ENCODE data around the gene ING1.
A peak's percentile ranks its signal among the peaks of the same experiment; 100 is the strongest.
"Not testable (repeated sequence)": the region's sequence is repeated elsewhere in the genome, so short reads cannot be mapped to it uniquely, and the experiment has no call there.

The ING1 gene

DNA sequence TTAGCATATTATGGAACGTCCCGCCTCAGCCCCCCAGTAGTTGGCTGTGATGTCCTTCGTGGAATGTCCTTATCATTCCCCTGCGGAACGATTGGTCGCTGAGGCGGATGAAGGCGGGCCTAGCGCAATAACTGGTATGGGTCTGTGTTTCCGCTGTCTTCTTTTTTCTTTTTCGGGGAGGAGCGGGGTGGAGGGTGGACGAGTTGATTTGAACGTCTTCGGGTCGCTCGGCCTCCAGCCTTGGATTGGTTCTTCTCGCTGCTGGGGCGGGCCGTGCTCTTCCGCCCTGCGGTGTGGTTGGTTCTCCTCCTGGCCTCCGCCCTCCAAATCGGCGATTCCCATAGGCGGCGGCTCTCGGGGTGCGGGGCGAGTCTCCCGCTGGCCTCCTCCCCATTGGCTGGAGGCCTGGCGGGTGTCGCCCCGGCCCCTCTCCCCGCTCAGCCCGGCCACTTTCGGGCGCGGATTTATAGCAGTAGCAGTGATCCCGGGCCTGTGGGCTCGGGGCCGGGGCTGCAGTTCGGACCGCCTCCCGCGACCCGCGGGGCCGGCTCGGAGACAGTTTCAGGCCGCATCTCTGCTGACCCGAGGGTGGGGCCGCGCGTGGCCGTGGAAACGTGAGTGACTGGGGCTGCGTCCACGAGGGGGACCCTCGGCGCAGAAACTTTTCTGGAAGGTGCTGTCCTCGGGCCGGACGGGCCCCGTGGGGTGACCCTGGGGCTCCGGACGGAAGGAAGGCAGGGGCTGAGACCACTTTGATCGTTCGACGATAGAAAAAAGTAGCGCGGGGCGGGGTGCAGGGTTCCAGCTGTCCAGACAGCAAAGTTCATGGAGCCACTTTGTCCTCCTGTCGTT, 2.1 kb downstream of the ING1 start:
- peak; percentile 99 for DNase-seq (ENCODE audit: low spot score)

DNA sequence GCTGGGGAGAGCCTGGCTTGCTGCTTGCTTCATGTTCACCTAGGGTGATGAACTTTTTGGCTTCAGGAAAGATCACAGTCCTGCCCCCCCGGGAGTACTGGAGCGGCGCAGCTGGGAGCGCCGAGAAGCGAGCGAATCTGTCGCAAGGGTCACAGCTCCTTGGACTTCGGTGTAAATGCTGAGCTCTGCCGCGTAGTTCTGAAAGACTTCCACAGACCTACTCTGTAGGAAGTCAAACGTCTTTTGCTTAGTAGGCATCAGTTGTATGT, 2.7 kb downstream of the ING1 start:
- DNase-seq (ENCODE audit: low spot score): no peak

DNA sequence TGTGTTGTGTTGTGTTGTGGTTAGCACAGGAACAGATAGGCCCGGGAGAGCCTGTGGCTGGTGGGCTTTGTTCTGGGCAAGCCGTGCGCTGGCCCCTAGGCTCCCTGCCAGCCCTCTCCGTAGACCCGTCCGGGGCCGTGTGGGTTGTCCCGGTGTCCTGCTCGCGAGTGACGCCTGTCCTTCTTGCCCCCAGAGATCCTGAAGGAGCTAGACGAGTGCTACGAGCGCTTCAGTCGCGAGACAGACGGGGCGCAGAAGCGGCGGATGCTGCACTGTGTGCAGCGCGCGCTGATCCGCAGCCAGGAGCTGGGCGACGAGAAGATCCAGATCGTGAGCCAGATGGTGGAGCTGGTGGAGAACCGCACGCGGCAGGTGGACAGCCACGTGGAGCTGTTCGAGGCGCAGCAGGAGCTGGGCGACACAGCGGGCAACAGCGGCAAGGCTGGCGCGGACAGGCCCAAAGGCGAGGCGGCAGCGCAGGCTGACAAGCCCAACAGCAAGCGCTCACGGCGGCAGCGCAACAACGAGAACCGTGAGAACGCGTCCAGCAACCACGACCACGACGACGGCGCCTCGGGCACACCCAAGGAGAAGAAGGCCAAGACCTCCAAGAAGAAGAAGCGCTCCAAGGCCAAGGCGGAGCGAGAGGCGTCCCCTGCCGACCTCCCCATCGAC, 5.7 kb downstream of the ING1 start:
- DNase-seq (ENCODE audit: low spot score): no peak

DNA sequence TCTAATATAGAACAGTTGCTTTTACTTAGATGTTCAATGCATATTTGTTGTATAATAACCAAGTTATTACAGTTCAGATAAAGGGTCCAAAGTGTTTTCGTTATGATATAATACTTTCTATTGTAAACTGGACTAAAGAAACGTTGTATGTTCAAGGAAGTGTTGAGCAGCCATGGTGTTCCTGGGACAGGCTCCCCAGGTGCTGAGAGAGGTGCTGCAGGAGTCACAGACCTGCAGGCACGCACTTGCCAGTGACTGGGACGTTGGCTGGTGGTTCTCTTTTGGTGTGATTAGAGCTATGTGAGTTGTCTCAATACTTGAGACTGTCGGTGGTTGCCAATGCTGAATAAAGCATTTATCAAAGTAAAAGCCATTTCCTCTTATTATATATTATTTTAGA, 9.5 kb downstream of the ING1 start:
- no peak for DNase-seq (ENCODE audit: low spot score)

DNA sequence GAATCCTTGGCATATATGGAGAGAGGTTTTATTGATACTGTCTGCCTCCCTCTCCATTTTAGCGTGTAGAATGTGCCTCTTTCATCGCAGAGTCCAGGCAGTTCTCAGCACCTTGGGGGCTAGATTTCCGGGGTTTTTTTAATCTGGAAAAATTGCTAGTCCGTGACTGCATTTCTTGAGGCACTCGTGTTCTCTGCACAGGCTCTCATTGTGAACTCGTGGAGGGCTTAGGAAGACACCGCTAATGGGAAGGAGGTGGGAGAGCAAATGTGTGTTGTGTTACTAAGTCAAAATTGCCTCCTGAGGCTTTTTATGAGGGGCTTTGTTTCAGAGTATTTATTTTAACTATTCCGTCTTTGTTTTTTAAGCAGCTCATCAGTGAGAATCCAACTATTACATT, 10.1 kb downstream of the ING1 start:
- DNase-seq (ENCODE audit: low spot score): no peak

DNA sequence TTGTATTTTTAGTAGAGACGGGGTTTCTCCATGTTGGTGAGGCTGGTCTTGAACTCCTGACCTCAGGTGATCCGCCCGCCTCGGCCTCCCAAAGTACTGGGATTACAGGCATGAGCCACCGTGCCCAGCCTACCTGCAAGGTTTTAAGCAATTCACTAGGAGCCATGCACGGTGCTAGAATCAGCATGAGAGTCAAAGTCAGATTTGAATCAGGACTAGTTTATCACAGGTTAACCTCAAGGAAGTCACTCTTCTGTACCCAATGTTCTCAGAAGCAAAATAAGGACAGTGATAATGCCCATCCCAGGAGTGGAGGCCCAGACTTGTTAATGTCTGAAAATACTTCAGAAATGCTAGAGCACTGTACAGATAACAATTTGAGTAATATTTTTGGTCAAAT, 12.7 kb downstream of the ING1 start:
- not testable (repeated sequence) for DNase-seq (ENCODE audit: low spot score)

DNA sequence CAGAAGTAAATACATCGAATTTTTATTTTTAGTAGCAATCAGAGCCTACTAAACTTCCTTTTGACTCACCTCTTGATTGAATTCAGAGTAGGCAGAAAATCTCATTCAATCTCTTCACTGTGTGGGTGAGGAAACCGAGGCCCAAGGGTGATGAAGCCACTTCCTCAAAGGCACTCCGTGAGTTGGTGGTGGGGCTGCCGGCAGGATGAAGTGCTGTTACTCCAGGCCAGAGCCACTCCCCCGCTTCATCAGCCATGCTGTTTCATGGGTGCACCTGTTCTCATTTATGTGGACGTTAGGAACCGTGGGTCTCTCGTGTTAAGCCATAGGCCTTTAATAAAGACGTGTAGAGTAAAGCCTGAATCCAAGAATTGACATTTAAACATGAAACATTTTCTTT, 13.2 kb downstream of the ING1 start:
- peak; percentile 63 for DNase-seq (ENCODE audit: low spot score)

DNA sequence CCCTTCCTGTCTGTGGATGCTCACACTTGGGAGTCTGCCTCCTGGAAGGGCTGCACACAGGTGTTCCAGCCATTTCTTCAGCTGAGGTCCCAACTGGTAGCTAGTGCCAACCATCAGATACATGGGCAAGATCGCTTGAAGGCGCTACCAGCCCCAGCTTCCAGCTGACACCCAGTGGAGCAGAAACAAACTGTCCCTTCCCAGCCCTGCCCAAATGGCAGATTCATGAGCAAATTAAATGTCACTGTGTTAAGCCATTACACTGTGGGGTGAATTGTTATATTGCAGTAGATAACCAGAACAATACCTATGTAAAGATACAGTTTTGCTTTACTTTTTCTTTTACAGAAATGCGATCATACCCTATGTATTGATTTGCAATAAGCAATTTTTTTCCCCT, 17.6 kb downstream of the ING1 start:
- DNase-seq (ENCODE audit: low spot score): no peak

DNA sequence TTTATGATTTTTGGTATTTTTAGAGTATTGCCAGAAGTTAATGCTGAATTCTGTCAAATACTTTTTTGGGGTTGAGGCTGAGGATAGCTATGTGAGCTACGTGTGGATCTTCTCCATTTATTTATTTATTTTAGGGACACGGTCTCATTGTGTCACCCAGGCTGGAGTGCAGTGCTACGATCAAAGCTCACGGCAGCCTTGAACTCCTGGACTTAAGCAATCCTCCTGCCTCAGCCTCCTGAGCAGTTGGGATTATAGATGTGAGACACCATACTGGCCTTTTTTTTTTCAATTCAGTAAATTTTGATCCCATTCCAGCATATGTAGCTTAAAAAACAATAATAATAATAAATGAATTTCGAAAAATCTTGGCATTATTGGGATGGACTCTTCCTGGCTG, 21.1 kb downstream of the ING1 start:
- DNase-seq (ENCODE audit: low spot score): no peak

DNA sequence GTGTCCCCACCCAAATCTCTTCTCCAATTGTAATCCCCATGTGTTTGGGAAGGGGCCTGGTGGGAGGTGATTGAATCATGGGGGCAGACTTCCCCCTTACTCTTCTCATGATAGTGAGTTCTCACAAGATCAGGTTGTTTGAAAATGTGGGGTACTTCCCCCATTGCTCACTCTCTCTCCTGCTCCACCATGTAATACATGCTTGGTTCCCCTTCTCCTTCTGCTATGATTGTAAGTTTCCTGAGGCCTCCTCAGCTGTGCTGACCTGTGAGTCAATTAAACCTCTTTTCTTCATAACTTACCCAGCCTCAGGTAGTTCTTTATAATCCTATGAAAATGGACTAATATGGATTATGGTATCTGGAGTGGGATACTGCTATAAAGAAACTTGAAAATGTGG, 24.1 kb downstream of the ING1 start:
- no peak for DNase-seq (ENCODE audit: low spot score)

DNA sequence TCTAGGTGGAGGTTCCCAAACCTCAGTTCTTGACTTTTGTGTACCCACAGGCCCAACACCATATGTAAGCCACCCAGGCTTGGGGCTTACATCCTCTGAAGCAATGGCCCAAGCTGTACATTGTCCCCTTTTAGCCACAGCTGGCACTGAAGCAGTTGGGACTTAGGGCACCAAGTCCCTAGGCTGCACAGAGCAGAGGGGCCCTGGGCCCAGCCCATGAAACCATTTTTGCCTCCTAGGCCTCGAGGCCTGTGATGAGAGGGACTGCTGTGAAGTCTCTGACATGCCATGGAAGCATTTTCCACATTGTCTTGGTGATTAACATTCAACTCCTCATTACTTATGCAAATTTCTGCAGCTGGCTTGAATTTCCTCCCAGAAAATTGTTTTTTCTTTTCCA, 30.2 kb downstream of the ING1 start:
- DNase-seq (ENCODE audit: low spot score): no peak

DNA sequence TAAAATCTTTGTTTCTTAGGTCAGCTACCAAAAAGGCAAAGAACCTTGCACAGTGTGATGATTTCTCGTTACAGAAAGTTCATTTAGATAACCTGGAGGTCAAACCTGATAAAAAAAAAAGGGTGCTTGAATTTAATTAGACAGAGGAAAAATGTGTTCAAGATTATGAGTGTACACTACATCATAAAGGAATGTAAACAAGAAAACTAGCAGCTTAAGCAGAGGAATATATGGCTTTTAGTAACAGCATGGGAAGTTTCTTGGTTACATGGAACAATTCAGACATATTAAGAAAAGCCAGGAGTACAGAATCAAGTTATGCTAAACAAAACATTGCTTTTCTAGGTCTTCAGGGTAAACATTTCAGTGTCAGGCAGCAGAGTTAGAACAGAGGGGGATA, 32.9 kb downstream of the ING1 start:
- no peak for DNase-seq (ENCODE audit: low spot score)

DNA sequence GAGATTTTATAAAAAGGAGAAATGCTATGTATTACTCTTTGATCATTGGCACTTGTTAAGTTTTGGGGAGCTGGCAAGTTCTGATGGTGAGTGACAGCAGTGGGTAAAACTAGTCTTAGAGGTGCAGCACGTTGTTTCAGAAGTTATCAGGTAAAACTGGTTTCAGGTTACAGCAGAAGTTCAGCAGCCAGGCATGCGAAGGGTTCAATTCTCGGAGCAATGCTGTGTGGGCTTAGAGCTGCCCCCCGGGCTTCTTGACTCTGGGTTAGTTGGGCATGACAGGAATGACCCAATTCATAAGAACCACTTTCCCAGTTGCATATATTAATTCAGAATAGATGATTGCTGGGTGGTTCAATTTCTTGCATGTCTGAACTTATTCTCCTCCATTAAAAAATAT, 34.8 kb downstream of the ING1 start:
- no peak for DNase-seq (ENCODE audit: low spot score)

DNA sequence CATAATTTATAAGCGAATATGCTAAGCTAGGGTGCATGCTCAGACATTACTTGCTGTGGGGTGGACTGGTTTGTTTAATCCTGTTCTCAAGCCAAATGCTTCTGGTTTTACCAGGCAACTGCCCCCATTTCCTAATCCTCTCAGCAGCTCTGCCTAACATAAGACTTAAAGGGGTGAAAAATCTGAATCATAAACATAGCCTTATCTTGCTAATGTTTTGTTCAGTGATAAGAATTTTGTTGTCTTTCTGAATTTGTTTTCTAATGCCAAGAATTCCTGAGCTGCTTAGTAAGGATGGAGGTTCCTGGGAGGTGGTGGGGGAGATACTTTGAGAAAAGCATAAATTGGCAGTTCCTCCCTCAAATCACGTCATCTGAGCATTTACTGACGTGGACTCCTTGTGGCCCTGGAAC, 42.7 kb downstream of the ING1 start:
- DNase-seq (ENCODE audit: low spot score): no peak

DNA sequence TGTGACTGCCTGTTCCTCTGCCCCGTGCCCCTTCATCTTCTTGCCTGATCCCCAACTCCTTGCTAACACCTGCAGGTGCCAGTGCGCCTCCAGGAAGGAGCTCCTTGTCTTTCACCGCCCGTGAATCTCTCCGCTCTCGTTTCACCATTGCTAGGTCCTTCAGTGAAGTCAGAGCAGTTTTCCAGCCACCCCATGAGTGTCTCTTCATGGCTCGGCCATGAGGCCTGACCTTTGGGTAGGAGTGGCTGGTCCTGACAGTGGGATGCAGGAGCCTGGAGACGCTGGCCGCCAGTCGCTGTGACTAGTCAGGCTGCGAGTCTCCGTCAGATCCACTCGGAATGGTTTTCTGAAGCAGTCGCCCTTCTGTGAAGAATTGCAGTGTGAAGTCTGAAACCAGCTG, 43.8 kb downstream of the ING1 start:
- DNase-seq (ENCODE audit: low spot score): no peak

DNA sequence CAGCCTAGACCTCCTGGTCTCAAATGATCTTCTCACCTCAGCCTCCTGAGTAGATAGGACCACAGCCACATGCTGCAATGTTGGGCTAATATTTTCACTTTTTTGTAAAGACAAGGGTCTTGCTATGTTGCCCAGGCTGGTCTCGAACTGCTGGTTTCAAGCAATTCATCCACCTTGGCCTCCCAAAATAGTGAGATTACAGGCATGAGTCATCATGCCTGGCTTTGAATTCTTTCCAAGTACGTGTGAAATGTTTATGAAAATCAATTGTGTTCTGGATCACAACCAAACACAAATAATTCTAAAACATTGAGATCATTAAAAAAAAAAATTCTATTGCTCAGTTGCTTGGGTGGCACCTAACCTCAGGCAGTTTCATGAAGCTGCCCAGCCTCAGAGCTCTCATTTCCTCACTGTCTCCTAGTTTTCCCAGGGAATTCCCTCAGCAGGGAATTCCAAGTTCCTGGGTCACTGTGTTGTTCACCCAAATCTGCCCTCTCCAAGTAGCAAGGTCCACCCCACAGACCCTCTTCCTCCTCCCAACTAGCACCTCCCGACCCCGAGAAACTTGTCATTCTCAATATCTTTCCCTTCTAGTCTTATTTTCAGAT, 44.8 kb downstream of the ING1 start:
- no peak for DNase-seq (ENCODE audit: low spot score)

DNA sequence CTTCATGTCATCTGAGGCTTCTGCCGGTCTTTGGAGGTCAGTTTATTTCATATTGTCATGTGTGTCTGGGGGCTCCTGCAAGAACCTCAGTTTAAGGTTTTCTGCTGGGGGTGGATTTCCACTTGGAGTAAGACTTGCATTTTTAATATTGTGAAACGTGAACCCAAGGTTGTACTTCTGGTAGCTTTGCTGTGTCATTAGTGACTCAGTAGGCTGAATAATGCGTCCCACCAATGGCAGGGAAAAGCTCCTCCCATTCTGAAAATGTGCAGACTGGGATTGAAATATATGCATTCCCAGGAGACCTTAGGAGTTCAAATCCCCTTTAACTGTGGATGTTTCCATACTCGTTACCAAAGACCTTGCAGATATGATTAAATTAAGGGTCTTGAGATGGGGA, 46.2 kb downstream of the ING1 start:
- DNase-seq (ENCODE audit: low spot score): no peak

DNA sequence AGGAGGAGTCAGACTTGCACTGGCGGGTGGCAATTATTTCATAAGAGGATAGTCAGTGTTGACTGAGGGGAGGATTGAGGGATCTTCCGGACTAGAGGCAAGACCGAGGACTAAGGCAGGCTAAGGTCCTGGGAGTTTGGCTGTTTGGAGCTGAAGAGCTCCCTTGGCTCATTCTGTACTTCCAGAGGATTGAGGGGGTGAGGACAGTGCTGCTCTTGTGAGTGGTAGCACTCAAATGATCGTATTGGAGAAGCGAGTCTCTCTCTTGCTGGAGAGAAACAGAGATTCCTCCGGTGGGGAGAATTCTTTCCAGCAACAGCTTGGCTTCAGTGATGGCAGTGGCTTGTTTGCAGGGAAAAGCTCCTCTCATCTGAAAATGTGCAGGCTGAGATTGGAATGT, 47.1 kb downstream of the ING1 start:
- DNase-seq (ENCODE audit: low spot score): no peak

DNA sequence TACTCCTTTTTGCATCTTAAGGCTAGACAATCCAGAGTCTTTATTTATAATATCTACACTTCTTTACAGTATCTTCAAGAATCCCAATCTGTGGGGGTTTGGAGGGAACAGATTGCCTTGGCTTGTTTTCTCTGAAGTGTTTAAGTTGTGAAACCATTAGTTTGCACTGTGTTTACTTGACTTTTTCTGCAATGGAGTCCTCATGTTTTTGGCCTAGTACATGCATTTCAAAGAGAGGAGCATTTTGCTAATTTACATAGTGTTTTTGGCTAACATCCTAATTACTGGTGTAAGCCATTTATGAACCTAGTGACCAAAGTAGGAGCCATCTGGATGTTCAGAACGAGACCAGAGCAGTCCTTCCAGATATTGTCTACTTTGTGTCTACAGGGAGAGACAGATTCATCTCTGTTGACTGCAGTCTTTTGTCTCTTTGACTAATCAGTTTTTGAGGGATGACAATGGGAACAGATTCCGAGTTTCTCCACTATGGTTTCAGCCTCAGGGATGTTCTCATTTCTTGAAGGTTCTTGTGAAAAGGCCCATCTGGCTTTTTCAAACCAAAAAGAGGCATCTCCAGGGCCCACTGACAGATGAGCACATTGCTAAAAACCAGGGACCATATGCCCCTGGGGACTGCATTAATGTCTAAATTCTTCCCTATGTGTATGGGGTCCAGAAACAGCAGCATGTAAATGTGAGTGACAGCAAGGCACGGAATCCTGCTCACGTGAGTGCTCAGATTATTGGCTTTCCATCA, 53.4 kb downstream of the ING1 start:
- no peak for DNase-seq (ENCODE audit: low spot score)

DNA sequence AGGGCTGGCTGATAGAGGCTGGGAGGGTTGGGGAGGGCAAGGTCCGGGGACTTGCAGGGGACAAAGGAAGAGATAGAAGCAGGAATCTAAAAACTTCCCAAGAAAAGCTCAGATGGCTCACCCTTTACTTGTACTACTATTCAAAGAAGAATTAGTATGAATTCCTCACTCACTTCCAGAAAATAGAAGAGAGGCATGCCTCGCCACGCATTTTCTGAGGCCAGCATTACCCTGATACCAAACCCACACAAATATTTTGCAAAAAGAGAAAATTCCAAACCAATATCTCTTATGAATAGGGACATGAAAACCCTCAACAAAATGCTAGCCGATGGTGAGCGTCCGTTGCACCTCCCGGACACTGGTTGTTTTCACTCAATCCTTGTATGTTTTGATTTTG, 54.0 kb downstream of the ING1 start:
- no peak for DNase-seq (ENCODE audit: low spot score)

DNA sequence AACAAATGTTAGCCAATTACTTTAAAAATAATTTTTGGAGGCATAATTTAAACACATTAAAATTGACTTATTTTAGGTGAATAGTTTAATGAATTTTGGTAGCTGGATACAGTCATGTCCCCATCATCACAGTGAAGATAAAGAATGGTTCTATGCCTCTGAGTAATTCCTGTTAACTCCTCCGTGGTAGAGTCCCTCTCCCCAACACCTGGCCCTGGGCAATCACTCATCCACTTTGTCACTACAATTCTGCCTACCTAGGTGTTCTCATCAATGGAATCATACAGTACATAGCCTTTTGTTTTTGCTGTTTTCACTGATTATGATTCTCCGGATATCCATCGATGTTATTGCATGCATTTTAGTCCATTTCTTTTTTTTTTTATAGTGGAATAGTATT, 55.6 kb downstream of the ING1 start:
- DNase-seq (ENCODE audit: low spot score): no peak

DNA sequence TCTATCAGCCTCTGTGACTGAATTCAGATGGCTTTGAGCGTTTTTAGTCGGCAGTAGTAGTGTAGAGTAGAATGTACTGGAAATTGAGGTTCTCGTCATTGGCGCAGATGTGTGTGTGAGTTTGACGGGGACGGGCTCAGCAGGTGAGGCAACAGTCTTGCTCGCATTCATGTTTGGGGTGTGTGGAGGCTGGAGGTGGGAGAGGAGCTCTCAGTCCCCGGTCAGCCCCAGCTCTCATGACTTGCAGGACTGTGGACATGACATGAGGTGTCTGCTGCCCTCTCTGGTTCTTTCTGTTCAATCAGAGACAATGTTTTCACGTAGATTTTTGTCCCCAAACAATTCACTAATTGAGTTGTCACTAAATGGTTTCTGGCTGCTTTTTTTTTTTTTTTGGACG, 57.2 kb downstream of the ING1 start:
- no peak for DNase-seq (ENCODE audit: low spot score)

DNA sequence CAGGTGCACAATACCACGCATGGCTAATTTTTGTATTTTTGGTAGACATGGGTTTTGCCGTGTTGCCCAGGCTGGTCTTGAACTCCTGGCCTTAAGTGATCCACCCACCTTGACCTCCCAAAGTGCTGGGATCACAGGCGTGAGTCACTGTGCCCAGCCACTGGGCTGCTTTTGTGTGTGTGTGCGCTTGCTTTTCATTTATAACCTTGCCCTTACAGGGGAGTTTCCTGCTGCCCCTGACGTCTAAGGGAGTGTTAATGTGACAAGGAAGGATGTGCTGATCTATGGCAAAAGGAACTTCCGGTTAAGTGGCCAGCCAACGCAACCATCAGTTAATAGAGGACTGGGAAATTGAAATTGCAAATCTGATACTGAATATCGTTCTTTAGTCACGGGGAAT, 57.7 kb downstream of the ING1 start:
- DNase-seq (ENCODE audit: low spot score): no peak

All from CD4-positive, alpha-beta T cell treated with Interleukin-2 at 100 ng/mL for 4 hours (primary cell).